SH-SY5Y (cell line): Measurements from ENCODE around the gene SERPINA6.

Experiments
- GATA2 ChIP-seq: IDR thresholded peaks from 2 replicates; pipeline ENCODE4 v1.6.1; 2011; ENCODE audit warnings: mild to moderate bottlenecking, low read depth, low read length
- GATA3 ChIP-seq: IDR thresholded peaks from 2 replicates; pipeline ENCODE4 v1.6.1; 2011; ENCODE audit warnings: low read depth, mild to moderate bottlenecking, low read length, moderate library complexity

GRCh38 chr14:94343238-94344005 is 20.3 kb upstream of the SERPINA6 start:
- TF ChIP-seq GATA3 (no peak), GATA2 (no peak)
